ENCODE results near the gene CYP2R1. TPM values are rescaled to one million over a fixed set of nuclear protein-coding genes. Genes with fewer than 3 reads are reported as not detected.
A peak's percentile ranks its signal among the peaks of the same experiment; 100 is the strongest.

CYP2R1 gene
- polyA plus RNA-seq, 1 donor from 2014 or later, result 67.0 TPM

GRCh38 chr11:14914536-14914935 is 22.5 kb upstream of the CYP2R1 start:
- H3K9me2 ChIP-seq (ENCODE audit: insufficient read depth, low read length), result no peaks in the 10 kb centered on the region
- H3F3A ChIP-seq (ENCODE audit: insufficient read depth, low read length, poor library complexity, severe bottlenecking), result no peaks in the 10 kb centered on the region
- no peak overlapping the region for H3K4me2 ChIP-seq (ENCODE audit: low read length)
- H3K36me3 ChIP-seq (ENCODE audit: insufficient read depth, low read length), result no peaks in the 10 kb centered on the region
- no peaks in the 10 kb centered on the region for H3K27me3 ChIP-seq (ENCODE audit: insufficient read depth, low read depth, low read length)
- no peak overlapping the region for H2AFZ ChIP-seq (ENCODE audit: low read depth, low read length)
- no peaks in the 10 kb centered on the region for H3K9me3 ChIP-seq (ENCODE audit: low read length)
- H3K27ac ChIP-seq (ENCODE audit: low read length), result no peak overlapping the region
- H4K20me1 ChIP-seq (ENCODE audit: insufficient read depth), result no peaks in the 10 kb centered on the region
- no peak overlapping the region for H3K9ac ChIP-seq (ENCODE audit: low read length)
- H3K4me3 ChIP-seq (ENCODE audit: low read length), result no peak overlapping the region
- no peaks in the 10 kb centered on the region for H3K79me2 ChIP-seq (replicated peaks; ENCODE audit: insufficient read depth, low read length)
- TF ChIP-seq REST (IDR thresholded peaks at IDR 0.05; ENCODE audit: borderline replicate concordance), result no peak
- no peak for TF ChIP-seq TAF1 (IDR thresholded peaks at IDR 0.05; ENCODE audit: low read depth)
- no peak for TF ChIP-seq POLR2AphosphoS5 (IDR thresholded peaks at IDR 0.05)
- TF ChIP-seq EZH2 (IDR thresholded peaks at IDR 0.05; ENCODE audit: borderline replicate concordance, insufficient read depth, low read length, poor library complexity, severe bottlenecking), result no peak
- no peak for TF ChIP-seq SMC3 (conservative IDR thresholded peaks at IDR 0.05; ENCODE audit: poor library complexity)
- no peak for TF ChIP-seq MXI1 (conservative IDR thresholded peaks at IDR 0.05; ENCODE audit: poor library complexity, severe bottlenecking)
- no peak for TF ChIP-seq CTCF (IDR thresholded peaks at IDR 0.05; ENCODE audit: poor library complexity, severe bottlenecking)
- no peak for TF ChIP-seq EP300 (conservative IDR thresholded peaks at IDR 0.05; ENCODE audit: poor library complexity, severe bottlenecking)
- TF ChIP-seq RAD21 (conservative IDR thresholded peaks at IDR 0.05), result no peak

DNA sequence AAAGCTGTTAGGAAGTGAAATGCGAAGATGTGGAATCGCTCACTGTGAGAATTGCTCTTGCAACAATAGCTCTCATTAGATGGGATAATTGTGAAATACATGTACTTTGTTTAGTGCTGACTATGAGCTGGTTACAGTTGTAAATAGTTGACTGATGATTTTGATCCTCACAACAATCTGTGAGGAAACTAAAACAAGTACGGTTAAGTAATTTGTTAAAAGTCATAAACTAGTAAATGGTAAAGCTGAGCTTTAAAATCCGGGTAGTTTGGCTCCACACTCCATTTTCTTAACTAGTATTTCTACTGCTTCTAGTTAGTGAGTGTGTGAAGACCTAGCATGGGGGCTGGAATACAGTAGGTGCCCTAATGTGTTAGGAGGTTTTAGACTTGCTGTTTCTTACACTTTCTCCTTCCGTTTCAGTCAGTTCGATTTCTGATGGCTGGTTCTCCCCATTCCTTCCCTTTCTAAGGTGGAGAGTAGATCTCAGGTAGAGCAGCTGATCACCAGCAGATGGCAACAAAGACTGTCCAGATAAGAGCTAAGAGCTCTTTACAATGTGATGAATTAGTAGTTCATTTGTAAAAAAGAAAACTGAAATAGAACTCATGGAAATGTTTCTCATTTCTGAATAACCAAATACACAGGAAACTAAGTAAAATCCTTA is 16.3 kb upstream of the CYP2R1 start:
- peaks cover 21% of the 10 kb centered on the region for H3K27me3 ChIP-seq (ENCODE audit: insufficient read depth, low read depth, low read length)
- H3K4me3 ChIP-seq (ENCODE audit: low read length), result no peak overlapping the region
- H4K20me1 ChIP-seq (ENCODE audit: insufficient read depth), result no peaks in the 10 kb centered on the region
- H3F3A ChIP-seq (ENCODE audit: insufficient read depth, low read length, poor library complexity, severe bottlenecking), result peaks cover 3% of the 10 kb centered on the region
- H3K27ac ChIP-seq (ENCODE audit: low read length), result no peak overlapping the region
- no peak overlapping the region for H3K4me2 ChIP-seq (ENCODE audit: low read length)
- no peaks in the 10 kb centered on the region for H3K79me2 ChIP-seq (replicated peaks; ENCODE audit: insufficient read depth, low read length)
- no peaks in the 10 kb centered on the region for H3K9me2 ChIP-seq (ENCODE audit: insufficient read depth, low read length)
- no peak overlapping the region for H2AFZ ChIP-seq (ENCODE audit: low read depth, low read length)
- no peaks in the 10 kb centered on the region for H3K36me3 ChIP-seq (ENCODE audit: insufficient read depth, low read length)
- TF ChIP-seq SMC3 (conservative IDR thresholded peaks at IDR 0.05; ENCODE audit: poor library complexity) (peak; percentile 91), EP300 (conservative IDR thresholded peaks at IDR 0.05; ENCODE audit: poor library complexity, severe bottlenecking) (no peak), CTCF (IDR thresholded peaks at IDR 0.05; ENCODE audit: poor library complexity, severe bottlenecking) (peak; percentile 90), RAD21 (conservative IDR thresholded peaks at IDR 0.05) (peak; percentile 90)
- H3K9ac ChIP-seq (ENCODE audit: low read length), result no peak overlapping the region
- H3K9me3 ChIP-seq (ENCODE audit: low read length), result no peaks in the 10 kb centered on the region
